ENCODE data around the gene KCTD19.

Gene KCTD19

GRCh38 chr16:67339453-67339852 lies 12.9 kb upstream of the KCTD19 start:
- H3K9me3 ChIP-seq (ENCODE audit: control insufficient read depth, insufficient read depth, low read length) = no peaks in the 10 kb centered on the region
- no peaks in the 10 kb centered on the region for H3F3A ChIP-seq (ENCODE audit: control insufficient read depth, insufficient read depth)
- no peaks in the 10 kb centered on the region for H3K79me2 ChIP-seq (ENCODE audit: control insufficient read depth, low read length)
- no peak overlapping the region for H3K27ac ChIP-seq (ENCODE audit: low read depth, low read length)
- peaks cover 4% of the 10 kb centered on the region; the same call in 1 of the 2 replicates for H3K27me3 ChIP-seq (ENCODE audit: control insufficient read depth, low read length)
- TF ChIP-seq EZH2phosphoT487 (IDR thresholded peaks at IDR 0.05; ENCODE audit: borderline replicate concordance, low read length) (no peak), CTCF (IDR thresholded peaks at IDR 0.05; ENCODE audit: low read depth, low read length, poor library complexity, severe bottlenecking) (peak; percentile 12)
- H3K36me3 ChIP-seq (ENCODE audit: control insufficient read depth, low read length) = no peaks in the 10 kb centered on the region
- H3K4me1 ChIP-seq (ENCODE audit: control insufficient read depth, low read length) = no peaks in the 10 kb centered on the region
- no peaks in the 10 kb centered on the region for H3K9me2 ChIP-seq (replicated peaks; ENCODE audit: control insufficient read depth, low read length)
- no peaks in the 10 kb centered on the region for H4K20me1 ChIP-seq (ENCODE audit: control insufficient read depth, insufficient read depth, low read depth, low read length)
- H3K4me3 ChIP-seq (ENCODE audit: low read length) = no peak overlapping the region
- H3K4me2 ChIP-seq (ENCODE audit: low read length) = no peak overlapping the region

GRCh38 chr16:67336648-67337047 lies 10.1 kb upstream of the KCTD19 start:
- Histone ChIP-seq H3K36me3 (ENCODE audit: control insufficient read depth, low read length) (no peaks in the 10 kb centered on the region), H3K4me3 (ENCODE audit: low read length) (no peak overlapping the region), H4K20me1 (ENCODE audit: control insufficient read depth, insufficient read depth, low read depth, low read length) (no peaks in the 10 kb centered on the region), H3K9me3 (ENCODE audit: control insufficient read depth, insufficient read depth, low read length) (no peaks in the 10 kb centered on the region), H3K27ac (ENCODE audit: low read depth, low read length) (no peak overlapping the region), H3F3A (ENCODE audit: control insufficient read depth, insufficient read depth) (no peaks in the 10 kb centered on the region), H3K79me2 (ENCODE audit: control insufficient read depth, low read length) (no peaks in the 10 kb centered on the region), H3K27me3 (ENCODE audit: control insufficient read depth, low read length) (0 out of 2 replicates have a peak, but pooled peaks cover 4% of the 10 kb centered on the region), H3K9me2 (replicated peaks; ENCODE audit: control insufficient read depth, low read length) (no peaks in the 10 kb centered on the region), H3K4me1 (ENCODE audit: control insufficient read depth, low read length) (no peaks in the 10 kb centered on the region), H3K4me2 (ENCODE audit: low read length) (no peak overlapping the region)
- TF ChIP-seq EZH2phosphoT487 (IDR thresholded peaks at IDR 0.05; ENCODE audit: borderline replicate concordance, low read length) (no peak), CTCF (IDR thresholded peaks at IDR 0.05; ENCODE audit: low read depth, low read length, poor library complexity, severe bottlenecking) (no peak)

- TF ChIP-seq CTCF (IDR thresholded peaks at IDR 0.05; ENCODE audit: low read depth, low read length, poor library complexity, severe bottlenecking) (no peak), EZH2phosphoT487 (IDR thresholded peaks at IDR 0.05; ENCODE audit: borderline replicate concordance, low read length) (no peak)
- Histone ChIP-seq H3K4me1 (ENCODE audit: control insufficient read depth, low read length) (no peaks in the 10 kb centered on the region), H3K9me3 (ENCODE audit: control insufficient read depth, insufficient read depth, low read length) (no peaks in the 10 kb centered on the region), H3F3A (ENCODE audit: control insufficient read depth, insufficient read depth) (no peaks in the 10 kb centered on the region), H3K9me2 (replicated peaks; ENCODE audit: control insufficient read depth, low read length) (no peaks in the 10 kb centered on the region), H3K4me3 (ENCODE audit: low read length) (no peak overlapping the region), H3K4me2 (ENCODE audit: low read length) (no peak overlapping the region), H3K79me2 (ENCODE audit: control insufficient read depth, low read length) (no peaks in the 10 kb centered on the region), H3K36me3 (ENCODE audit: control insufficient read depth, low read length) (no peaks in the 10 kb centered on the region), H3K27me3 (ENCODE audit: control insufficient read depth, low read length) (0 out of 2 replicates have a peak, but pooled peaks cover 4% of the 10 kb centered on the region), H4K20me1 (ENCODE audit: control insufficient read depth, insufficient read depth, low read depth, low read length) (no peaks in the 10 kb centered on the region), H3K27ac (ENCODE audit: low read depth, low read length) (no peak overlapping the region)
These were observed 9.6 kb upstream of the KCTD19 start for GRCh38 chr16:67336116-67336515.
